K562 (cell line): ENCODE data around the gene BAMBI. TPM values are rescaled to one million over a fixed set of nuclear protein-coding genes. Genes with fewer than 3 reads are reported as not detected.

Source experiments
- ARID1B ChIP-seq: fragments of 450-650 bp; IDR thresholded peaks from 2 replicates; pipeline ENCODE4 v1.6.1; 2016; ENCODE audit warnings: antibody characterized with exemption, mild to moderate bottlenecking, inconsistent platforms
- CBX1 ChIP-seq: sonication (generic); IDR thresholded peaks from 2 replicates; pipeline ENCODE4 v1.6.1; 2016; ENCODE audit warnings: antibody characterized with exemption, low read depth, mild to moderate bottlenecking
- ETS1 ChIP-seq: conservative IDR thresholded peaks from 2 replicates; pipeline ENCODE4 v1.6.1; 2011; ENCODE audit warnings: low read depth, mild to moderate bottlenecking, low read length; ENCODE audit not compliant: control insufficient read depth
- ETV5 ChIP-seq: sonication (generic); formaldehyde crosslinking; IDR thresholded peaks from 2 replicates; pipeline ENCODE4 v1.4.0; 2020; ENCODE audit warnings: low read depth, mild to moderate bottlenecking, missing genetic modification reagents
- HDAC1 ChIP-seq, 2 experiments: fragments of 450-650 bp; IDR thresholded peaks; 2 replicates each; pipeline ENCODE4 v1.6.1; 2016 to 2017; ENCODE audit warnings: inconsistent platforms in 1 of 2, mild to moderate bottlenecking in 1 of 2, moderate library complexity in 1 of 2
- HNRNPLL ChIP-seq: fragments of 200-400 bp; formaldehyde crosslinking; IDR thresholded peaks from 2 replicates; pipeline ENCODE4 v1.6.1; 2017; ENCODE audit warnings: low read length, low read depth, mild to moderate bottlenecking; ENCODE audit not compliant: poor library complexity, severe bottlenecking
- HNRNPUL1 ChIP-seq: fragments of 200-400 bp; formaldehyde crosslinking; IDR thresholded peaks from 2 replicates; pipeline ENCODE4 v1.6.1; 2017; ENCODE audit warnings: low read length
- MECOM ChIP-seq: fragments of 250-450 bp; sonication (Bioruptor Pico); IDR thresholded peaks from 2 replicates; pipeline ENCODE4 v1.8.0; 2022; ENCODE audit warnings: inconsistent platforms
- PML ChIP-seq: IDR thresholded peaks from 2 replicates; pipeline ENCODE4 v1.6.1; 2012; ENCODE audit warnings: low read length, inconsistent platforms
- POLR2G ChIP-seq: fragments of 200-400 bp; formaldehyde crosslinking; IDR thresholded peaks from 2 replicates; pipeline ENCODE4 v1.6.1; 2017; ENCODE audit warnings: low read depth, mild to moderate bottlenecking, antibody characterized with exemption, low read length, moderate library complexity
- TAL1 ChIP-seq: fragments of 450-650 bp; IDR thresholded peaks from 2 replicates; pipeline ENCODE4 v1.6.1; 2016; ENCODE audit warnings: mild to moderate bottlenecking
- TCF3 ChIP-seq: sonication (generic); formaldehyde crosslinking; IDR thresholded peaks from 2 replicates; pipeline ENCODE4 v1.4.0; 2020; ENCODE audit warnings: mild to moderate bottlenecking, missing genetic modification reagents
- TCFL5 ChIP-seq: fragments of 250-450 bp; sonication (Bioruptor Pico); conservative IDR thresholded peaks from 2 replicates; pipeline ENCODE4 v1.6.1; 2021; ENCODE audit warnings: mild to moderate bottlenecking, moderate library complexity, matching md5 sums
- TEAD1 ChIP-seq, 2 experiments: fragments of 450-650 bp in 1 of 2; sonication (generic) in 1 of 2; formaldehyde crosslinking; IDR thresholded peaks; 2 replicates each; pipeline versions ENCODE4 v1.4.0 to v1.8.0; 2020 to 2022; ENCODE audit warnings: mild to moderate bottlenecking in 2 of 2, missing genetic modification reagents in 1 of 2
- ZBTB7A ChIP-seq: IDR thresholded peaks from 2 replicates; pipeline ENCODE4 v1.6.1; 2011; ENCODE audit warnings: low read depth, mild to moderate bottlenecking, low read length, moderate library complexity, borderline replicate concordance; ENCODE audit not compliant: control insufficient read depth
- ZNF263 ChIP-seq: sonication (generic); formaldehyde crosslinking; IDR thresholded peaks from 2 replicates; pipeline ENCODE4 v1.8.0; 2022; ENCODE audit warnings: mild to moderate bottlenecking, missing genetic modification reagents, borderline replicate concordance
- ZNF316 ChIP-seq: fragments of 450-650 bp; IDR thresholded peaks from 2 replicates; pipeline ENCODE4 v1.6.1; 2016
- polyA plus RNA-seq, 8 experiments: library from polyadenylated mRNA; depleted of rRNA in 4 of 8; stranded (reverse) in 5 of 8; unstranded in 3 of 8; fragments of >200 nt; fragmentation: Nextera tagmentation in 2 of 8; fragmentation: Illumina TruSeq in 1 of 8; extraction: Ambion mirVana in 2 of 8; extraction: Trizol in 1 of 8; gene quantifications; 2 replicates each; pipeline versions ENCODE4 v1.2.1 to v1.2.3, GENCODE V29; 2011 to 2014; ENCODE audit warnings: inconsistent platforms in 1 of 8, missing spikeins in 1 of 8
- total RNA-seq, 7 experiments: library from RNA; depleted of rRNA in 6 of 7; stranded (reverse); fragments of >200 nt in 6 of 7; fragmentation: Illumina TruSeq in 2 of 7; extraction: Trizol in 2 of 7; gene quantifications; 2 replicates each; pipeline versions ENCODE4 v1.2.1 to v1.2.3, GENCODE V29; 2011 to 2021; ENCODE audit warnings: low replicate concordance in 1 of 7
- TF ChIP-seq, protein P1 (sequence below): fragments of 200-600 bp; sonication (generic); IDR thresholded peaks from one replicate; pipeline ENCODE4 v1.6.1; 2012; ENCODE audit warnings: mild to moderate bottlenecking, low read depth, low read length, inconsistent platforms

The BAMBI gene
- total and polyA plus RNA-seq, 9 of the 15 experiments (the other 6 are each of a cell fraction or from before 2014, with no cell fraction given) = 2.0 to 21.8 (median 13.5) TPM

DNA sequence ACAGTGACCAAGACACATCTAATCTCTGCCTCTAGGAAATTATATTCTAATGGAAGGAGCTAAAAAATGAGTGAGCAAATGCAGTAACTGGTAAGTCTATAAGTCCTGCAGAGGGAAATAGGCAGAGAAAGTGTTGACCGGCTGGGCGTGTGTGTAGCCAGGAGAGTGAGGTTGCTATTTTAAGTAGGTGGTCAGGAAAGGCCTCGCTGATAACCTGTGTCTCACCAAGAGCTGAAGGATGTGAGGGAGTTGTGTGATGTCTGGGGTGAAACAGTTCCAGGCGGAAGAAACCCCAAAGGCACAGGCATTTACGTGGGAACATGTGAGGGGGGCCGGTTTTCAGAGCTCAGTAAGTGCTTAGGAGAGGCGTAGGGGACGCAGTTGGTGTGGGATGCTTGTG, 54.8 kb downstream of the BAMBI start (continued):
- no peak for TF ChIP-seq ZBTB7A
- no peak for TF ChIP-seq CBX1
- 0 out of 2 replicates have a peak, but pooled peaks have one; percentile 12 for TF ChIP-seq ETV5
- TF ChIP-seq TCF3 = peak; percentile 47
- TF ChIP-seq HDAC1 (IDR thresholded peaks at IDR 0.05) = peak in 1 of 2 experiments; percentile 15; a peak in 1 of 4 replicates
- TF ChIP-seq HNRNPUL1 = no peak
- TF ChIP-seq TCFL5 = no peak
- TF ChIP-seq TAL1 = 0 out of 2 replicates have a peak, but pooled peaks have one; percentile 6
- TF ChIP-seq, protein P1, sequence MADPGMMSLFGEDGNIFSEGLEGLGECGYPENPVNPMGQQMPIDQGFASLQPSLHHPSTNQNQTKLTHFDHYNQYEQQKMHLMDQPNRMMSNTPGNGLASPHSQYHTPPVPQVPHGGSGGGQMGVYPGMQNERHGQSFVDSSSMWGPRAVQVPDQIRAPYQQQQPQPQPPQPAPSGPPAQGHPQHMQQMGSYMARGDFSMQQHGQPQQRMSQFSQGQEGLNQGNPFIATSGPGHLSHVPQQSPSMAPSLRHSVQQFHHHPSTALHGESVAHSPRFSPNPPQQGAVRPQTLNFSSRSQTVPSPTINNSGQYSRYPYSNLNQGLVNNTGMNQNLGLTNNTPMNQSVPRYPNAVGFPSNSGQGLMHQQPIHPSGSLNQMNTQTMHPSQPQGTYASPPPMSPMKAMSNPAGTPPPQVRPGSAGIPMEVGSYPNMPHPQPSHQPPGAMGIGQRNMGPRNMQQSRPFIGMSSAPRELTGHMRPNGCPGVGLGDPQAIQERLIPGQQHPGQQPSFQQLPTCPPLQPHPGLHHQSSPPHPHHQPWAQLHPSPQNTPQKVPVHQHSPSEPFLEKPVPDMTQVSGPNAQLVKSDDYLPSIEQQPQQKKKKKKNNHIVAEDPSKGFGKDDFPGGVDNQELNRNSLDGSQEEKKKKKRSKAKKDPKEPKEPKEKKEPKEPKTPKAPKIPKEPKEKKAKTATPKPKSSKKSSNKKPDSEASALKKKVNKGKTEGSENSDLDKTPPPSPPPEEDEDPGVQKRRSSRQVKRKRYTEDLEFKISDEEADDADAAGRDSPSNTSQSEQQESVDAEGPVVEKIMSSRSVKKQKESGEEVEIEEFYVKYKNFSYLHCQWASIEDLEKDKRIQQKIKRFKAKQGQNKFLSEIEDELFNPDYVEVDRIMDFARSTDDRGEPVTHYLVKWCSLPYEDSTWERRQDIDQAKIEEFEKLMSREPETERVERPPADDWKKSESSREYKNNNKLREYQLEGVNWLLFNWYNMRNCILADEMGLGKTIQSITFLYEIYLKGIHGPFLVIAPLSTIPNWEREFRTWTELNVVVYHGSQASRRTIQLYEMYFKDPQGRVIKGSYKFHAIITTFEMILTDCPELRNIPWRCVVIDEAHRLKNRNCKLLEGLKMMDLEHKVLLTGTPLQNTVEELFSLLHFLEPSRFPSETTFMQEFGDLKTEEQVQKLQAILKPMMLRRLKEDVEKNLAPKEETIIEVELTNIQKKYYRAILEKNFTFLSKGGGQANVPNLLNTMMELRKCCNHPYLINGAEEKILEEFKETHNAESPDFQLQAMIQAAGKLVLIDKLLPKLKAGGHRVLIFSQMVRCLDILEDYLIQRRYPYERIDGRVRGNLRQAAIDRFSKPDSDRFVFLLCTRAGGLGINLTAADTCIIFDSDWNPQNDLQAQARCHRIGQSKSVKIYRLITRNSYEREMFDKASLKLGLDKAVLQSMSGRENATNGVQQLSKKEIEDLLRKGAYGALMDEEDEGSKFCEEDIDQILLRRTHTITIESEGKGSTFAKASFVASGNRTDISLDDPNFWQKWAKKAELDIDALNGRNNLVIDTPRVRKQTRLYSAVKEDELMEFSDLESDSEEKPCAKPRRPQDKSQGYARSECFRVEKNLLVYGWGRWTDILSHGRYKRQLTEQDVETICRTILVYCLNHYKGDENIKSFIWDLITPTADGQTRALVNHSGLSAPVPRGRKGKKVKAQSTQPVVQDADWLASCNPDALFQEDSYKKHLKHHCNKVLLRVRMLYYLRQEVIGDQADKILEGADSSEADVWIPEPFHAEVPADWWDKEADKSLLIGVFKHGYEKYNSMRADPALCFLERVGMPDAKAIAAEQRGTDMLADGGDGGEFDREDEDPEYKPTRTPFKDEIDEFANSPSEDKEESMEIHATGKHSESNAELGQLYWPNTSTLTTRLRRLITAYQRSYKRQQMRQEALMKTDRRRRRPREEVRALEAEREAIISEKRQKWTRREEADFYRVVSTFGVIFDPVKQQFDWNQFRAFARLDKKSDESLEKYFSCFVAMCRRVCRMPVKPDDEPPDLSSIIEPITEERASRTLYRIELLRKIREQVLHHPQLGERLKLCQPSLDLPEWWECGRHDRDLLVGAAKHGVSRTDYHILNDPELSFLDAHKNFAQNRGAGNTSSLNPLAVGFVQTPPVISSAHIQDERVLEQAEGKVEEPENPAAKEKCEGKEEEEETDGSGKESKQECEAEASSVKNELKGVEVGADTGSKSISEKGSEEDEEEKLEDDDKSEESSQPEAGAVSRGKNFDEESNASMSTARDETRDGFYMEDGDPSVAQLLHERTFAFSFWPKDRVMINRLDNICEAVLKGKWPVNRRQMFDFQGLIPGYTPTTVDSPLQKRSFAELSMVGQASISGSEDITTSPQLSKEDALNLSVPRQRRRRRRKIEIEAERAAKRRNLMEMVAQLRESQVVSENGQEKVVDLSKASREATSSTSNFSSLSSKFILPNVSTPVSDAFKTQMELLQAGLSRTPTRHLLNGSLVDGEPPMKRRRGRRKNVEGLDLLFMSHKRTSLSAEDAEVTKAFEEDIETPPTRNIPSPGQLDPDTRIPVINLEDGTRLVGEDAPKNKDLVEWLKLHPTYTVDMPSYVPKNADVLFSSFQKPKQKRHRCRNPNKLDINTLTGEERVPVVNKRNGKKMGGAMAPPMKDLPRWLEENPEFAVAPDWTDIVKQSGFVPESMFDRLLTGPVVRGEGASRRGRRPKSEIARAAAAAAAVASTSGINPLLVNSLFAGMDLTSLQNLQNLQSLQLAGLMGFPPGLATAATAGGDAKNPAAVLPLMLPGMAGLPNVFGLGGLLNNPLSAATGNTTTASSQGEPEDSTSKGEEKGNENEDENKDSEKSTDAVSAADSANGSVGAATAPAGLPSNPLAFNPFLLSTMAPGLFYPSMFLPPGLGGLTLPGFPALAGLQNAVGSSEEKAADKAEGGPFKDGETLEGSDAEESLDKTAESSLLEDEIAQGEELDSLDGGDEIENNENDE = no peak
- TF ChIP-seq PML = no peak
- TF ChIP-seq ZNF316 = no peak
- TF ChIP-seq ARID1B = 0 out of 2 replicates have a peak, but pooled peaks have one; percentile 20
- TF ChIP-seq HNRNPLL = peak; percentile 27
- TF ChIP-seq POLR2G = no peak
- TF ChIP-seq ZNF263 (CRISPR knock-in tag) = no peak
- no peak for TF ChIP-seq MECOM
- no peak for TF ChIP-seq ETS1
- no peak for TF ChIP-seq TEAD1 (CRISPR knock-in tag; IDR thresholded peaks at IDR 0.05)
